Mesenchymal stem cell (in vitro differentiated cells and primary cell): Measurements from ENCODE around the gene FGF3.

Experiments used
- DNase-seq: peaks from one replicate; pipeline ENCODE4 v3.0.0-alpha.2; 2013
- H2AFZ ChIP-seq: one replicate; pipeline ENCODE4 v1.6.1; 2013; ENCODE audit warnings: low read depth, mild to moderate bottlenecking, control low read depth, inconsistent platforms, low read length, moderate library complexity
- H2AK5ac ChIP-seq: 2 replicates; pipeline ENCODE4 v1.6.1; 2013; ENCODE audit warnings: low read length, moderate library complexity, mild to moderate bottlenecking, inconsistent platforms; ENCODE audit not compliant: severe bottlenecking
- H2BK120ac ChIP-seq: one replicate; pipeline ENCODE4 v1.6.1; 2013; ENCODE audit warnings: low read depth, mild to moderate bottlenecking, inconsistent platforms, low read length, moderate library complexity
- H2BK12ac ChIP-seq, 2 experiments: one replicate each; pipeline ENCODE4 v1.6.1; 2013; ENCODE audit warnings: inconsistent platforms in 2 of 2, low read length in 2 of 2, mild to moderate bottlenecking in 2 of 2, moderate library complexity in 2 of 2, control low read depth in 1 of 2
- H2BK15ac ChIP-seq: one replicate; pipeline ENCODE4 v1.6.1; 2013; ENCODE audit warnings: mild to moderate bottlenecking, low read depth, inconsistent platforms; ENCODE audit not compliant: poor library complexity, severe bottlenecking
- H2BK5ac ChIP-seq: 2 replicates; pipeline ENCODE4 v1.6.1; 2013; ENCODE audit warnings: low read depth, mild to moderate bottlenecking, low read length, control low read depth, inconsistent platforms; ENCODE audit not compliant: poor library complexity, severe bottlenecking
- H3K14ac ChIP-seq, 2 experiments: one replicate each; pipeline ENCODE4 v1.6.1; 2013; ENCODE audit warnings: inconsistent platforms in 2 of 2, low read length in 2 of 2, control low read depth in 1 of 2, mild to moderate bottlenecking in 1 of 2, moderate library complexity in 1 of 2
- H3K18ac ChIP-seq, 2 experiments: one replicate each; pipeline ENCODE4 v1.6.1; 2013; ENCODE audit warnings: inconsistent platforms in 2 of 2, low read length in 2 of 2, control low read depth in 1 of 2, low read depth in 1 of 2, mild to moderate bottlenecking in 1 of 2
- H3K23ac ChIP-seq, 2 experiments: one replicate each; pipeline ENCODE4 v1.6.1; 2013; ENCODE audit warnings: inconsistent platforms in 2 of 2, low read length in 2 of 2, mild to moderate bottlenecking in 2 of 2, moderate library complexity in 2 of 2, control low read depth in 1 of 2
- H3K27ac ChIP-seq: 2 replicates; pipeline ENCODE4 v1.5.1; 2013; ENCODE audit warnings: mild to moderate bottlenecking, moderate library complexity, low read length, control low read depth, inconsistent platforms; ENCODE audit not compliant: poor library complexity, severe bottlenecking
- H3K27me3 ChIP-seq, 2 experiments: 2 replicates each; pipeline versions ENCODE4 v1.6.1 to v1.7.0; 2013; ENCODE audit warnings: low read length in 2 of 2, mild to moderate bottlenecking in 2 of 2, moderate library complexity in 2 of 2, control low read depth in 1 of 2, inconsistent platforms in 1 of 2; ENCODE audit not compliant: control insufficient read depth in 1 of 2, insufficient read depth in 1 of 2
- H3K36me3 ChIP-seq, 2 experiments: 2 replicates each; pipeline versions ENCODE4 v1.6.1 to v1.7.0; 2013; ENCODE audit warnings: low read length in 2 of 2, control low read depth in 1 of 2, inconsistent platforms in 1 of 2, low read depth in 1 of 2, mild to moderate bottlenecking in 1 of 2; ENCODE audit not compliant: insufficient read depth in 2 of 2, control insufficient read depth in 1 of 2
- H3K4ac ChIP-seq, 2 experiments: one replicate each; pipeline ENCODE4 v1.6.1; 2013; ENCODE audit warnings: inconsistent platforms in 2 of 2, low read length in 2 of 2, mild to moderate bottlenecking in 2 of 2, moderate library complexity in 2 of 2, control low read depth in 1 of 2, low read depth in 1 of 2
- H3K4me1 ChIP-seq: 2 replicates; pipeline ENCODE4 v1.6.1; 2013; ENCODE audit warnings: low read depth, low read length, control low read depth; ENCODE audit not compliant: control insufficient read depth, insufficient read depth
- H3K4me2 ChIP-seq: 2 replicates; pipeline ENCODE4 v1.6.1; 2013; ENCODE audit warnings: low read length, mild to moderate bottlenecking, inconsistent platforms; ENCODE audit not compliant: poor library complexity, severe bottlenecking
- H3K4me3 ChIP-seq, 2 experiments: 2 replicates each; pipeline versions ENCODE4 v1.5.1 to v1.7.0; 2013; ENCODE audit warnings: low read length in 2 of 2, mild to moderate bottlenecking in 2 of 2, control low read depth in 1 of 2, low read depth in 1 of 2; ENCODE audit not compliant: insufficient read depth in 1 of 2
- H3K79me1 ChIP-seq: replicated peaks from 2 replicates; pipeline ENCODE4 v1.6.1; 2013; ENCODE audit warnings: mild to moderate bottlenecking, control low read depth, low read length, inconsistent platforms; ENCODE audit not compliant: poor library complexity, severe bottlenecking
- H3K9ac ChIP-seq: 2 replicates; pipeline ENCODE4 v1.7.0; 2013; ENCODE audit warnings: mild to moderate bottlenecking, low read length, moderate library complexity
- H3K9me3 ChIP-seq: 2 replicates; pipeline ENCODE4 v1.7.0; 2013; ENCODE audit warnings: mild to moderate bottlenecking, low read length; ENCODE audit not compliant: control insufficient read depth
- H4K8ac ChIP-seq: one replicate; pipeline ENCODE4 v1.6.1; 2013; ENCODE audit warnings: inconsistent platforms, mild to moderate bottlenecking, low read length, moderate library complexity
- H4K91ac ChIP-seq: one replicate; pipeline ENCODE4 v1.6.1; 2013; ENCODE audit warnings: mild to moderate bottlenecking, low read length, inconsistent platforms
- WGBS: methylation state at CpG from one replicate; pipeline ENCODE4 v1.1.7; 2013; ENCODE audit warnings: mixed read lengths; 5-methylcytosine and 5-hydroxymethylcytosine counted together

FGF3 gene

GRCh38 chr11:69843529-69843921, 24.3 kb upstream of the FGF3 start:
- Histone ChIP-seq H2BK15ac (no peak overlapping the region), H2AFZ (no peak overlapping the region), H3K4me1 (peaks cover 6% of the 10 kb centered on the region), H3K14ac (no peak overlapping the region), H4K91ac (no peak overlapping the region), H3K27me3 (peaks cover 59 to 66% of the 10 kb centered on the region in 2 experiments), H3K4me3 (no peak overlapping the region), H3K18ac (no peak overlapping the region), H2BK12ac (no peak overlapping the region), H3K79me1 (no peaks in the 10 kb centered on the region), H3K27ac (no peak overlapping the region), H3K9me3 (peaks cover 6% of the 10 kb centered on the region), H4K8ac (no peak overlapping the region), H3K4me2 (no peak overlapping the region), H2BK5ac (no peak overlapping the region), H3K23ac (no peak overlapping the region), H2BK120ac (no peak overlapping the region), H2AK5ac (no peak overlapping the region), H3K9ac (no peak overlapping the region), H3K4ac (no peak overlapping the region), H3K36me3 (no peaks in the 10 kb centered on the region)
- no peak for DNase-seq
- WGBS, result 77% methylated on average over 1 of the region's 1 CpG

- Histone ChIP-seq H3K4me3 (no peak overlapping the region), H3K79me1 (no peaks in the 10 kb centered on the region), H2BK120ac (no peak overlapping the region), H3K4ac (no peak overlapping the region), H3K27me3 (peaks cover 57 to 65% of the 10 kb centered on the region in 2 experiments), H4K91ac (no peak overlapping the region), H3K9me3 (peaks cover 6% of the 10 kb centered on the region), H3K27ac (no peak overlapping the region), H3K23ac (no peak overlapping the region), H2BK15ac (no peak overlapping the region), H3K36me3 (no peaks in the 10 kb centered on the region), H3K14ac (no peak overlapping the region), H2BK12ac (no peak overlapping the region), H3K4me1 (peaks cover 6% of the 10 kb centered on the region), H2BK5ac (no peak overlapping the region), H3K9ac (no peak overlapping the region), H4K8ac (no peak overlapping the region), H2AFZ (no peak overlapping the region), H2AK5ac (no peak overlapping the region), H3K4me2 (no peak overlapping the region), H3K18ac (no peak overlapping the region)
- no peak for DNase-seq
- 41% methylated on average over 7 of the region's 7 CpGs for WGBS
Measured at GRCh38 chr11:69842746-69843528, 23.7 kb upstream of the FGF3 start.

GRCh38 chr11:69841859-69842698, 22.9 kb upstream of the FGF3 start:
- Histone ChIP-seq H4K8ac (no peak overlapping the region), H3K9ac (no peak overlapping the region), H2AK5ac (no peak overlapping the region), H3K4me2 (no peak overlapping the region), H2AFZ (no peak overlapping the region), H3K9me3 (peaks cover 6% of the 10 kb centered on the region), H4K91ac (no peak overlapping the region), H2BK120ac (no peak overlapping the region), H2BK15ac (no peak overlapping the region), H2BK5ac (no peak overlapping the region), H3K23ac (no peak overlapping the region), H3K27ac (no peak overlapping the region), H3K4me3 (no peak overlapping the region), H3K27me3 (peaks cover 56 to 61% of the 10 kb centered on the region in 2 experiments), H3K36me3 (no peaks in the 10 kb centered on the region), H3K18ac (no peak overlapping the region), H3K79me1 (no peaks in the 10 kb centered on the region), H2BK12ac (no peak overlapping the region), H3K14ac (no peak overlapping the region), H3K4ac (no peak overlapping the region), H3K4me1 (peaks cover 6% of the 10 kb centered on the region)
- DNase-seq, result no peak
- 67% methylated on average over 12 of the region's 13 CpGs for WGBS

DNA sequence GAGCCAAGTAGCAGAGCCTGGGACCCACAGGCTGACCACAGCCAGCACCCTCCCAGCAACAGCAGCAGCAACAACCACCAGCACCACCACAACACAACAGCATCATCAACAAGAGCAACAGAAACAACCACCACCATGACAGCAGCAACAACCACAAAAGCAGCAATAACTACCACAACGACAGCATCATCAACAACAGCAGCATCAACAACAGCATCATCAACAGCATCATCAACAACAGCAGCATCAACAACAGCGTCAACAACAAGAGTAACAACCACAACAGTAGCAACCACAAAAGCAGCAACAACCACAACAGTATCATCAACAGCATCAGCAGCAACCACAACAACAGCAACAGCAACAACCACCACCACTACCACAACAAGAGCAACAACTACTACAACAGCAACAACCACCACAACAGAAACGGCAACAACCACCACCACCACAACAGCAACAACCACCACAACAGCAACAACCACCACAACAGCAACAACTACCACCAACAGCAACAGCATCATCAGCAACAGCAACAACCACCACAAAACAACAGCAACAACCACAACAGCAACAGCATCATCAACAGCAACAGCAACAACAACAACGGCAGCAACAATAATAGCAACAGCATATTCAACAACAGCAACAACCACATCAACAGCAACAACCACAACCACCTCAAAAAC, 22.1 kb upstream of the FGF3 start:
- Histone ChIP-seq H3K36me3 (no peaks in the 10 kb centered on the region), H2BK5ac (no peak overlapping the region), H4K8ac (peak overlapping the region; percentile 59), H3K14ac (no peak overlapping the region), H3K4me3 (no peak overlapping the region), H2BK120ac (no peak overlapping the region), H3K4me2 (no peak overlapping the region), H3K4ac (no peak overlapping the region), H3K9me3 (peaks cover 6% of the 10 kb centered on the region), H3K23ac (no peak overlapping the region), H2AFZ (no peak overlapping the region), H3K27me3 (peaks cover 57 to 58% of the 10 kb centered on the region in 2 experiments), H2AK5ac (no peak overlapping the region), H2BK12ac (no peak overlapping the region), H3K18ac (no peak overlapping the region), H3K27ac (no peak overlapping the region), H3K9ac (no peak overlapping the region), H3K4me1 (peaks cover 6% of the 10 kb centered on the region), H2BK15ac (no peak overlapping the region), H4K91ac (no peak overlapping the region), H3K79me1 (no peaks in the 10 kb centered on the region)
- no peak for DNase-seq
- 55% methylated on average over 4 of the region's 4 CpGs for WGBS
